AG09319 (cell line): ENCODE data around the gene MAGEA12.
"Not testable (repeated sequence)": the region's sequence is repeated elsewhere in the genome, so short reads cannot be mapped to it uniquely, and the experiment has no call there.

Experiments
- DNase-seq: peaks from one replicate; pipeline ENCODE4 v3.0.0-alpha.2; 2010; ENCODE audit warnings: low read depth; ENCODE audit errors: extremely low read depth
- TF ChIP-seq, protein P1 (sequence below): IDR thresholded peaks from 2 replicates; pipeline ENCODE4 v1.5.1; 2011; ENCODE audit warnings: low read depth, mild to moderate bottlenecking, inconsistent platforms, low read length, moderate library complexity

MAGEA12 gene, protein sequence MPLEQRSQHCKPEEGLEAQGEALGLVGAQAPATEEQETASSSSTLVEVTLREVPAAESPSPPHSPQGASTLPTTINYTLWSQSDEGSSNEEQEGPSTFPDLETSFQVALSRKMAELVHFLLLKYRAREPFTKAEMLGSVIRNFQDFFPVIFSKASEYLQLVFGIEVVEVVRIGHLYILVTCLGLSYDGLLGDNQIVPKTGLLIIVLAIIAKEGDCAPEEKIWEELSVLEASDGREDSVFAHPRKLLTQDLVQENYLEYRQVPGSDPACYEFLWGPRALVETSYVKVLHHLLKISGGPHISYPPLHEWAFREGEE

DNA sequence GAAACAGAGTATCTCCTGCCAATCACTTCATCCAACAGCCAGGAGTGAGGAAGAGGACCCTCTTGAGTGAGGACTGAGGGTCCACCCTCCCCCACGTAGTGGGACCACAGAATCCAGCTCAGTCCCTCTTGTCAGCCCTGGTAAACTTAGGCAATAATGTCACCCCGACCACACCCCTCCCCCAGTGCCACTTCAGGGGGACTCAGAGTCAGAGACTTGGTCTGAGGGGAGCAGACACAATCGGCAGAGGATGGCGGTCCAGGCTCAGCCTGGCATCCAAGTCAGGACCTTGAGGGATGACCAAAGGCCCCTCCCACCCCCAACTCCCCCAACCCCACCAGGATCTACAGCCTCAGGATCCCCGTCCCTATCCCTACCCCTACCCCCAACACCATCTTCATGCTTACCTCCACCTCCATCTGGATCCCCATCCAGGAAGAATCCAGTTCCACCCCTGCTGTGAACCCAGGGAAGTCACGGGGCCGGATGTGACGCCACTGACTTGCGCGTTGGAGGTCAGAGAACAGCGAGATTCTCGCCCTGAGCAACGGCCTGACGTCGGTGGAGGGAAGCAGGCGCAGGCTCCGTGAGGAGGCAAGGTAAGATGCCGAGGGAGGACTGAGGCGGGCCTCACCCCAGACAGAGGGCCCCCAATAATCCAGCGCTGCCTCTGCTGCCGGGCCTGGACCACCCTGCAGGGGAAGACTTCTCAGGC, at the start of gene MAGEA12, which contains the start of gene CSAG1:
TSS of gene MAGEA12 (plus strand) at position 497 of the 715 bp plus-strand sequence. CDS start 2,405 bp downstream, outside the sequence.
TSS of gene CSAG1 (minus strand) at position 461 of the 715 bp plus-strand sequence. CDS start 1,261 bp downstream, outside the sequence.
- no peak for DNase-seq
- TF ChIP-seq, protein P1, sequence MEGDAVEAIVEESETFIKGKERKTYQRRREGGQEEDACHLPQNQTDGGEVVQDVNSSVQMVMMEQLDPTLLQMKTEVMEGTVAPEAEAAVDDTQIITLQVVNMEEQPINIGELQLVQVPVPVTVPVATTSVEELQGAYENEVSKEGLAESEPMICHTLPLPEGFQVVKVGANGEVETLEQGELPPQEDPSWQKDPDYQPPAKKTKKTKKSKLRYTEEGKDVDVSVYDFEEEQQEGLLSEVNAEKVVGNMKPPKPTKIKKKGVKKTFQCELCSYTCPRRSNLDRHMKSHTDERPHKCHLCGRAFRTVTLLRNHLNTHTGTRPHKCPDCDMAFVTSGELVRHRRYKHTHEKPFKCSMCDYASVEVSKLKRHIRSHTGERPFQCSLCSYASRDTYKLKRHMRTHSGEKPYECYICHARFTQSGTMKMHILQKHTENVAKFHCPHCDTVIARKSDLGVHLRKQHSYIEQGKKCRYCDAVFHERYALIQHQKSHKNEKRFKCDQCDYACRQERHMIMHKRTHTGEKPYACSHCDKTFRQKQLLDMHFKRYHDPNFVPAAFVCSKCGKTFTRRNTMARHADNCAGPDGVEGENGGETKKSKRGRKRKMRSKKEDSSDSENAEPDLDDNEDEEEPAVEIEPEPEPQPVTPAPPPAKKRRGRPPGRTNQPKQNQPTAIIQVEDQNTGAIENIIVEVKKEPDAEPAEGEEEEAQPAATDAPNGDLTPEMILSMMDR: no peak

DNA sequence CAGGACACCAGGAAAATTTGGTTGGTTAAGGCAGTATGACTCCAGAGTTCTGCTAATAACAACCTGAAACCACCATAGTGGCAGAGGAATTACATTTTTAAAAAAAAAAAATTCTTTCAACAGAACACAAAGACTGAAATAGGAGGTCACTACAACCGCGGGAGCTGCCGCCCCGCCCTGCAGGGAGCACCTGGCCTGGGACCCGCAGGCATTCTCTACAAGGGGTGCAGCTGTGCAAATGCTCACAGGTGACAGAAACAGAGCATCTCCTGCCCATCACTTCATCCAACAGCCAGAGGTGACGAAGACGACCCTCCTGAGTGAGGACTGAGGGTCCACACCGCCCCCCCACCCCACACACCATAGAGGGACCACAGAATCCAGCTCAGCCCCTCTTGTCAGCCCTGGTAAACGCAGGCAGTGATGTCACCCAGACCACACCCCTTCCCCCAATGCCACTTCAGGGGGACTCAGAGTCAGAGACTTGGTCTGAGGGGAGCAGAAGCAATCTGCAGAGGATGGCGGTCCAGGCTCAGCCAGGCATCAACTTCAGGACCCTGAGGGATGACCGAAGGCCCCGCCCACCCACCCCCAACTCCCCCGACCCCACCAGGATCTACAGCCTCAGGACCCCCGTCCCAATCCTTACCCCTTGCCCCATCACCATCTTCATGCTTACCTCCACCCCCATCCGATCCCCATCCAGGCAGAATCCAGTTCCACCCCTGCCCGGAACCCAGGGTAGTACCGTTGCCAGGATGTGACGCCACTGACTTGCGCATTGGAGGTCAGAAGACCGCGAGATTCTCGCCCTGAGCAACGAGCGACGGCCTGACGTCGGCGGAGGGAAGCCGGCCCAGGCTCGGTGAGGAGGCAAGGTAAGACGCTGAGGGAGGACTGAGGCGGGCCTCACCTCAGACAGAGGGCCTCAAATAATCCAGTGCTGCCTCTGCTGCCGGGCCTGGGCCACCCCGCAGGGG, 35.3 kb upstream of the MAGEA12 start, which contains the start of gene MAGEA3:
TSS of gene MAGEA3 (plus strand) at position 843 of the 980 bp plus-strand sequence. CDS start 2,039 bp downstream, outside the sequence.
- DNase-seq: not testable (repeated sequence)

- not testable (repeated sequence) for DNase-seq
Observed at GRCh38 chrX:152700390-152700789, 33.2 kb upstream of the MAGEA12 start.

DNA sequence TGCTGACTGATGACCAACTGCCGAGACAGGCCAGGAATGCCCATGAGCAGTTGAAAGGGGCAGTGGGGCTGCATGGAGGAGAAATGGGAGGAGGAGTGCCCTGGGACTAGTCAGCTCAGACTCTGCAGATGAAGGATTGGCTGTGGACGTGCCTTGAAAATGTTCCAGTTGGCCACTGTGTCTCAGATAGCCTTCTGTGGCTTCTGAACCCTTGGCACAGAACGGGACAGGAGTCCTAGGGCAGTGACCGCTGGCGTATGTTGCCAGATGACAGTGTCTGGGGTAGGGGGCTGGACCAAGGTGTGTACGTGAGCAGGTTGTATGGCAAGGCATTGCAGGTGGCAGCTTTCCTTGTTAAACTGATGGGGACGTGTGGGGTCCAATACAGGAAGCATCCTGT, 27.1 kb upstream of the MAGEA12 start:
- DNase-seq: not testable (repeated sequence)

DNA sequence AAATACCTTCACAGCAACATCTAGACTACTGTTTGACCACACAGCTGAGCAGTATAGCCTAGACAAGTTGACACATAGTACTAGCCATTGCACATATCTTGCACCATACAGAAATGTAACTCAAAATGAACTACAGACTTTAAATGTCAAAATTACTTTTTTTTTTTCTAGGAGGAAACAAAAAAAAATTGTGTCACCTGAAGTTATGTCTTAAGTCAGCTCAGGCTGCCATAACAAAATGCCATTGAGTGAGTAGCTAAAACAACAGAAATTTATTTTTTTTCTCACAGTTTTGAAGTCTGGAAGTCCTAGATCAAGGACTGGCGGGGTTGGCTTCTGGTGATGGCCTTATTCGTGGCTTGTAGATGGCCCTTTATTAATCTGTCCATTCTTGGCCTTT, 24.4 kb upstream of the MAGEA12 start, which contains the start of gene CSAG2:
TSS of gene CSAG2 (minus strand) at position 101 of the 400 bp plus-strand sequence. CDS start 161 bp downstream, outside the sequence.
- DNase-seq: not testable (repeated sequence)

DNA sequence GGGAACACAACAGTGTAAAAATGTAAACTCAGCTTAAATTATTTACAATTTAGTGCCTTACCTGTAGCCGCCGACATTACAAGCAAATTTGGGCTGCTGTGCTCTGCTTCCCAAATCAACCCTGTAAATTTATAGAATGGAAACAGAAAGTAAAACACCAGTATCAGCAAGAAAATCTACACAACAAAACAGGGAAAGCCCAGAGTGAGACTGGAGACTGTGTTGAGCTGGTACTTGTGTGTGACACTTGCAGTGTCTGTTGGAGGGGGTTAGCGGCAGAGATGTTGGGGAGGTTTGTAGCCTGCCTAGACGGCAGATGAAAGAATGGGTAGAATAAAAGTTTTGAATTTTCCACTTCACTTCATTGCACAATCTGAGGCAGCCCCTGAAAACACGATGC, 20.4 kb upstream of the MAGEA12 start:
- not testable (repeated sequence) for DNase-seq

GRCh38 chrX:152713815-152714787, 19.5 kb upstream of the MAGEA12 start, which contains the start of gene MAGEA2B:
Gene MAGEA2B, plus strand, starts transcription at chrX:152714628. Its CDS starts 2,479 bp downstream, at chrX:152717107.
- not testable (repeated sequence) for DNase-seq

GRCh38 chrX:152725409-152725808, 8.1 kb upstream of the MAGEA12 start:
- TF ChIP-seq, protein P1: no peak
- DNase-seq: no peak

DNA sequence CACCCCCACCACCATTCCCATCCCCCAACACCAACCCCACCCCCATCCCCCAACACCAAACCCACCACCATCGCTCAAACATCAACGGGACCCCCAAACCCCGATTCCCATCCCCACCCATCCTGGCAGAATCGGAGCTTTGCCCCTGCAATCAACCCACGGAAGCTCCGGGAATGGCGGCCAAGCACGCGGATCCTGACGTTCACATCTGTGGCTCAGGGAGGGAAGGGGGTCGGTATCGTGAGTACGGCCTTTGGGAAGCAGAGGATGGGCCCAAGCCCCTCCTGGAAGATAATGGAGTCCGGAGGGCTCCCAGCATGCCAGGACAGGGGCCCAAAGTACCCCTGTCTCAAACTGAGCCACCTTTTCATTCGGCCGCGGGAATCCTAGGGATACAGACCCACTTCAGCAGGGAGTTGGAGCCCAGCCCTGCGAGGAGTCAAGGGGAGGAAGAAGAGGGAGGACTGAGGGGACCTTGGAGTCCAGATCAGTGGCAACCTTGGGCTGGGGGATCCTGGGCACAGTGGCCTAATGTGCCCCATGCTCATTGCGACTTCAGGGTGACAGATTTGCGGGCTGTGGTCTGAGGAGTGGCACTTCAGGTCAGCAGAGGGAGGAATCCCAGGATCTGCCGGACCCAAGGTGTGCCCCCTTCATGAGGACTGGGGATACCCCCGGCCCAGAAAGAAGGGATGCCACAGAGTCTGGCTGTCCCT, 744 bp downstream of the MAGEA12 start:
- not testable (repeated sequence) for DNase-seq

GRCh38 chrX:152735101-152735500, 1.5 kb downstream of the MAGEA12 start:
- TF ChIP-seq, protein P1: no peak

More at GRCh38 chrX:152735101-152735500, 1.5 kb downstream of the MAGEA12 start:
- no peak for DNase-seq
